ENCODE results near the gene MACROD1.

Gene MACROD1

GRCh38 chr11:64092111-64092760 lies 73.7 kb downstream of the MACROD1 start:
- no peak for DNase-seq (ENCODE audit: low read depth)

- DNase-seq (ENCODE audit: low read depth) = no peak
Observed at GRCh38 chr11:64090806-64091516, 75.0 kb downstream of the MACROD1 start.

GRCh38 chr11:64089915-64090805 lies 75.8 kb downstream of the MACROD1 start:
- no peak for DNase-seq (ENCODE audit: low read depth)

GRCh38 chr11:64089493-64089892 lies 76.4 kb downstream of the MACROD1 start:
- no peak for DNase-seq (ENCODE audit: low read depth)

- no peak for DNase-seq (ENCODE audit: low read depth)
Observed at GRCh38 chr11:64089027-64089360, 76.9 kb downstream of the MACROD1 start.

- DNase-seq (ENCODE audit: low read depth) = no peak
Observed at GRCh38 chr11:64088162-64089026, 77.5 kb downstream of the MACROD1 start.

GRCh38 chr11:64086258-64087123 lies 79.4 kb downstream of the MACROD1 start:
- DNase-seq (ENCODE audit: low read depth) = no peak

- no peak for DNase-seq (ENCODE audit: low read depth)
Observed at GRCh38 chr11:64085906-64086257, 80.0 kb downstream of the MACROD1 start.

GRCh38 chr11:64084951-64085710 lies 80.8 kb downstream of the MACROD1 start:
- DNase-seq (ENCODE audit: low read depth) = no peak

- DNase-seq (ENCODE audit: low read depth) = no peak
Observed at GRCh38 chr11:64084146-64084950, 81.6 kb downstream of the MACROD1 start.

GRCh38 chr11:64083398-64084080 lies 82.4 kb downstream of the MACROD1 start:
- no peak for DNase-seq (ENCODE audit: low read depth)

- no peak for DNase-seq (ENCODE audit: low read depth)
Observed at GRCh38 chr11:64081745-64082442, 84.0 kb downstream of the MACROD1 start.

- no peak for DNase-seq (ENCODE audit: low read depth)
Observed at GRCh38 chr11:64080390-64080789, 85.5 kb downstream of the MACROD1 start.

GRCh38 chr11:64078905-64079304 lies 87.0 kb downstream of the MACROD1 start:
- no peak for DNase-seq (ENCODE audit: low read depth)

GRCh38 chr11:64078284-64078683 lies 87.6 kb downstream of the MACROD1 start:
- no peak for DNase-seq (ENCODE audit: low read depth)

- no peak for DNase-seq (ENCODE audit: low read depth)
Observed at GRCh38 chr11:64077607-64078006, 88.3 kb downstream of the MACROD1 start.

GRCh38 chr11:64076758-64077157 lies 89.2 kb downstream of the MACROD1 start:
- no peak for DNase-seq (ENCODE audit: low read depth)

- DNase-seq (ENCODE audit: low read depth) = no peak
Observed at GRCh38 chr11:64074239-64074638, 91.7 kb downstream of the MACROD1 start.

Measured in activated T-cell treated with anti-CD3 and anti-CD28 coated beads for 1 hour (primary cell).